Measurements from ENCODE around the gene ZNF775.

ZNF775 gene

DNA sequence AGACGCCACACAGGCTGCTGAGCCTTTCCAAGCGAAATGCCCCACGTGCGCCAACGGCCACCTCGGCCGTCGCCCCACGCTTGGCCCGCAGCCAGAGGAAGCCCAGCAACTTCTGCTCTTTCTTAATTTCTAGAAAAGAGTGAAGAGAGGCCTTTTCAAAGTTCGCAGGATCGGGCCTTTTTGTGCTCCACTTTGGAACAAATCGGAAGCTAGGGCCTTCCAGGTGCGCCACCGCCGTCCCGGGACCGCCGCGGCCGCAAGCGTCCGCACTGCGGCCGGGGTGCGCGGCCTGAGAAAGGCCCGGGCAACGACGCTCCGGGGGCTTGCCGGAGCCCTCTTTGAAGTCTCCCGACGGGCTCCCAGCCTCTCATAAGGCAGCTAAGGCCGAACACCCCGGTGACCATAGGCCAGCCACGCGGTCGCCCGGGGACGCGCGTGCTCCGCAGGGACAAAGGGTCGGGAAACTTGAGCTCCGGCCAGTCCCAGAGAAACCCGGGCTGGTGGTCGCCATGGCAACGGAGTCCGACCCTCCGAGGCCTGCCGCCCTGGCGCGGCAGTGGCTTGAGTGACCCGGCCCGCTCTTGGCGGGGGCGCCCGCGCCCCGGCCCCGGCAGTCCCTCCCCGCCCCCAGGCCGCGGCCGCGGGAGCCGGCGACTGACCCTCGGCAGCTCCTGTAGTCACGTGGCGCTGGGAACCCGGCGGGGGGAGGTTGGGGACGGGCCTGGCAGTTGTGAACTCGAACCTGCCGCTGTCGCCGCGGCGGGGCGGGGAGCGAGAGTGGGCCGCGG, 10.8 kb upstream of the ZNF775 start, which contains the start of gene REPIN1:
TSS of gene REPIN1 (plus strand) at position 727 of the 788 bp plus-strand sequence. CDS start 890 bp downstream, outside the sequence.
- Histone ChIP-seq H4K8ac (ENCODE audit: low read depth, low read length) (peak within 1 kb of the TSS; percentile 42), H3K4me3 (ENCODE audit: low read length) (peak within 1 kb of the TSS; percentile 87), H2AK5ac (ENCODE audit: low read length) (peak within 1 kb of the TSS; percentile 99), H3K23ac (ENCODE audit: low read length) (peak within 1 kb of the TSS; percentile 94), H3K79me1 (ENCODE audit: low read length) (peaks cover 16% of the 10 kb centered on the region), H3K4me2 (ENCODE audit: low read length) (peak within 1 kb of the TSS; percentile 69), H3K56ac (ENCODE audit: low read length) (peak within 1 kb of the TSS; percentile 100), H3K4me1 (ENCODE audit: control insufficient read depth, low read depth, low read length) (peaks cover 6% of the 10 kb centered on the region), H3K36me3 (ENCODE audit: control insufficient read depth, insufficient read depth, low read length) (peaks cover 3% of the 10 kb centered on the region), H3K18ac (ENCODE audit: low read length) (peak within 1 kb of the TSS; percentile 35), H3K27me3 (ENCODE audit: insufficient read depth, low read length, poor library complexity) (no peaks in the 10 kb centered on the region), H2BK5ac (ENCODE audit: low read length) (peak within 1 kb of the TSS; percentile 97), H3K27ac (ENCODE audit: low read depth, low read length) (peak within 1 kb of the TSS; percentile 79), H4K5ac (ENCODE audit: low read length) (peak within 1 kb of the TSS; percentile 71), H3K4ac (ENCODE audit: low read depth, low read length) (peak within 1 kb of the TSS; percentile 96), H2BK120ac (ENCODE audit: low read depth, low read length) (peak within 1 kb of the TSS; percentile 3), H2BK15ac (replicated peaks; ENCODE audit: low read depth) (no peak within 1 kb of the TSS), H3K79me2 (ENCODE audit: control insufficient read depth, insufficient read depth, low read length) (peaks cover 39% of the 10 kb centered on the region), H3K9ac (ENCODE audit: low read length) (peak within 1 kb of the TSS; percentile 87)
- WGBS (ENCODE audit: extremely low coverage, insufficient coverage, low lambda C conversion rate) = no CpG with 5 or more reads among the region's 85 CpGs
- peak; percentile 95 for DNase-seq

DNA sequence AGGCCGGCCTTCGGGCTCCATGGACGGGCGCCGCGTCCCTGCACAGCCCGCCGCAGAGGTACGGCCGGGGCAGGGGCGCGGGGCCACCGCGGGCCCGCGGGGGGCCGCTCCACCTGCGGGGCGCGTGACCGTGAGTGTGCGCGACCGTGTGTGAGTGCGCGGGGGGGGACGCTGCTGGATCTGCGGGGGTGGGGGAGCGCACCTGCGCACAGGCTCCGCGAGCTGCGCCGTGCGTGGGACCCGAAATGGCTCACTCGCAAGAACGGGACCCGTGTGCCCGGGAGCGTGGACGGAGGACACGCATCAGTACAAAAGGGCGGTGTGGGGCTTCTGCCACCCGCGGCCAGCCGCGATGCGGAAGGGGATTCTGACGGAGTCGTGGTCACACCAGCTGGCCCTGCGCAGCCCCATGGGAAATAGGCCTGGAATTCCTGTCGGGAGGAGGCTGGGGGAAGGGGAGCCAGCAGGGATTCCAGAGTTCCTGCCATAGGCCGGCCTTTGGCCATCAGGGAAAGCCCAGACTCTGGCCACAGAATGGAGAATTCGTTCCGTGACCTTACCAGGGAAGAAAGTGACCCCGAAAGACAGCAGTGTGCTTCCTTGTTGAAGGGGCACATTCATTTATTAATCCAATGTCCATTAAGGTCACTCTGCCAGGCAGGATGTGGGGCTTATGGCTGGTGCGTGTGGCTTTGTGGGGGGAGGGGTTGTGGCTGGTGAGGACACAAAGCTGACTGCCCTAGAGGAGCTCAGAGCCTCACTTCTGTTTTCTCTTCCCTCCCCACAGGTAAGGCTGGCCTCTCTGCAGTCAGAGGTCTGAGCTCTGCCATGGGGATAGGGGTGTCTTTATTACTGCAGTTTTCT, 10.0 kb upstream of the ZNF775 start:
- Histone ChIP-seq H2BK5ac (ENCODE audit: low read length) (peak overlapping the region; percentile 97), H2BK15ac (replicated peaks; ENCODE audit: low read depth) (no peak overlapping the region), H3K79me1 (ENCODE audit: low read length) (peaks cover 19% of the 10 kb centered on the region), H3K27ac (ENCODE audit: low read depth, low read length) (peak overlapping the region; percentile 79), H4K8ac (ENCODE audit: low read depth, low read length) (no peak overlapping the region), H3K9ac (ENCODE audit: low read length) (peak overlapping the region; percentile 87), H3K4ac (ENCODE audit: low read depth, low read length) (peak overlapping the region; percentile 96), H3K23ac (ENCODE audit: low read length) (peak overlapping the region; percentile 94), H3K18ac (ENCODE audit: low read length) (peak overlapping the region; percentile 35), H4K5ac (ENCODE audit: low read length) (peak overlapping the region; percentile 71), H3K36me3 (ENCODE audit: control insufficient read depth, insufficient read depth, low read length) (peaks cover 3% of the 10 kb centered on the region), H3K4me3 (ENCODE audit: low read length) (peak overlapping the region; percentile 87), H3K79me2 (ENCODE audit: control insufficient read depth, insufficient read depth, low read length) (peaks cover 43% of the 10 kb centered on the region), H3K56ac (ENCODE audit: low read length) (peak overlapping the region; percentile 100), H2AK5ac (ENCODE audit: low read length) (peak overlapping the region; percentile 99), H3K4me2 (ENCODE audit: low read length) (peak overlapping the region; percentile 69), H2BK120ac (ENCODE audit: low read depth, low read length) (peak overlapping the region; percentile 3), H3K27me3 (ENCODE audit: insufficient read depth, low read length, poor library complexity) (no peaks in the 10 kb centered on the region), H3K4me1 (ENCODE audit: control insufficient read depth, low read depth, low read length) (peaks cover 6% of the 10 kb centered on the region)
- peak; percentile 95 for DNase-seq
- WGBS (ENCODE audit: extremely low coverage, insufficient coverage, low lambda C conversion rate) = no CpG with 5 or more reads among the region's 58 CpGs

DNA sequence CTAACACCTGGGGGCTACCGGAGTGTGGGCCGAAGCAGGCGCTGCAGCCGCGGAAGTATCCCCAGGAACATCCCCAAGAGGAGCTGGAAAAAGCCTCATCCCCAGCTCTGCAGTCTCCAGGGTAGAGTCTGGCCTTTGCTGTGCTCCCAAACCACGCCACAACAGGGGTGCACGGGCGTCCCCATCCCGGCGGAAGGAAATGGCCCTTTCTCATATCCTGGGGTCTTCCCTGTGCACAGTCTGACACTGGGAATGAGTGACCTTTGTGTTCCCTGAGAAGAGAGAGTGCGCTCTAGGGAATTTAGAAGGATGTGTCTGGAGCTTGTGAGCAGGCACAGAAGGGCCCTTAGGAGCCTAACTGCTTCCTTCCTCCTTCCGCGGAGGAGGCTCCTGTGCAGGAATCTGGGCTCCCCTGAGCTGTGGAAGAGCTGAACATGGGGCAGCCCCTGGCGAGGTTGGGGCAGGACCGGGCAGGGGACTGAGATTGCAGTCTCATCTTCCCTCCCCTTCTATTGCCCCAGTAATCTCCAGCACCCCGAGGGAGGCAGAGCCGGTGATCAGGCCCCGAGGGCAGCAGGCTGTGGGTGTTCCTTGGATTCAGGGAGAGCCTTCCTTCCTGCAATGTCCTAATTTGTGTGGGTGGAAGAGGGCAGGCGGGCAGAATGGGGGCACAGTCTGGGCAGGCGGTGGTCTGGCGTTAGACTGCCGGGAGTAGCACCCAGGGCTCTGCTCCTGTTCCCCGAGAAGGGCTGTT, 9.2 kb upstream of the ZNF775 start:
- peak overlapping the region; percentile 99 for H2AK5ac ChIP-seq (ENCODE audit: low read length)
- peaks cover 7% of the 10 kb centered on the region for H3K4me1 ChIP-seq (ENCODE audit: control insufficient read depth, low read depth, low read length)
- peak overlapping the region; percentile 69 for H3K4me2 ChIP-seq (ENCODE audit: low read length)
- H2BK15ac ChIP-seq (replicated peaks; ENCODE audit: low read depth) = no peak overlapping the region
- H2BK120ac ChIP-seq (ENCODE audit: low read depth, low read length) = no peak overlapping the region
- WGBS (ENCODE audit: extremely low coverage, insufficient coverage, low lambda C conversion rate) = no CpG with 5 or more reads among the region's 23 CpGs
- H4K8ac ChIP-seq (ENCODE audit: low read depth, low read length) = no peak overlapping the region
- peak overlapping the region; percentile 35 for H3K18ac ChIP-seq (ENCODE audit: low read length)
- peak overlapping the region; percentile 87 for H3K4ac ChIP-seq (ENCODE audit: low read depth, low read length)
- H3K27me3 ChIP-seq (ENCODE audit: insufficient read depth, low read length, poor library complexity) = no peaks in the 10 kb centered on the region
- DNase-seq = no peak
- peak overlapping the region; percentile 100 for H3K56ac ChIP-seq (ENCODE audit: low read length)
- H3K36me3 ChIP-seq (ENCODE audit: control insufficient read depth, insufficient read depth, low read length) = peaks cover 3% of the 10 kb centered on the region
- peaks cover 43% of the 10 kb centered on the region for H3K79me2 ChIP-seq (ENCODE audit: control insufficient read depth, insufficient read depth, low read length)
- H3K23ac ChIP-seq (ENCODE audit: low read length) = peak overlapping the region; percentile 94
- peak overlapping the region; percentile 87 for H3K9ac ChIP-seq (ENCODE audit: low read length)
- peak overlapping the region; percentile 71 for H4K5ac ChIP-seq (ENCODE audit: low read length)
- peak overlapping the region; percentile 70 for H2BK5ac ChIP-seq (ENCODE audit: low read length)
- peaks cover 19% of the 10 kb centered on the region for H3K79me1 ChIP-seq (ENCODE audit: low read length)
- peak overlapping the region; percentile 87 for H3K4me3 ChIP-seq (ENCODE audit: low read length)
- peak overlapping the region; percentile 79 for H3K27ac ChIP-seq (ENCODE audit: low read depth, low read length)

DNA sequence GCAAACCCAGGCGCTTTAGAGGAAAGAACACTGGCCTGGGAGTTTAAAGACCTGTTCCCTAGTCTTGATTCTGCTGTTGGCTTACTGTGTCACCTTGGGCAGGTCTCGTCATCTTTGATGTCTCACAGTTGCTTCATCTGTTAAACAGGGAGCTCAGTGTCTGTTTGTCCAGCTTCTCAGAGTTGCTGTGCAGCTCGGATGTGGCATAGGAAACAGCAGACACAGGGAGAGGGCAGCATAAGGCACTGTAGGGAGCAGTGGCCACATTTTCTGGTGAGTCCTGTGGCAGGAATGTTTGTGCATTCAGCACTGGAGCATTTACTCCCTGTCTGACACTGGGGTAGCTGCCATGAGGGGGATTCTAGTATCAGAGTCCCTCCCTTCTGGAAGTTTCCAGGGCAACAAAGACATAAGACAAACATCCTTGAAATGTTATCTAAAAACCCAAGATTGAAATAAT, 8.5 kb upstream of the ZNF775 start:
- Histone ChIP-seq H3K79me1 (ENCODE audit: low read length) (peaks cover 19% of the 10 kb centered on the region), H3K18ac (ENCODE audit: low read length) (no peak overlapping the region), H3K4me2 (ENCODE audit: low read length) (no peak overlapping the region), H3K9ac (ENCODE audit: low read length) (peak overlapping the region; percentile 87), H4K5ac (ENCODE audit: low read length) (no peak overlapping the region), H4K8ac (ENCODE audit: low read depth, low read length) (no peak overlapping the region), H3K27ac (ENCODE audit: low read depth, low read length) (no peak overlapping the region), H3K56ac (ENCODE audit: low read length) (peak overlapping the region; percentile 100), H3K4ac (ENCODE audit: low read depth, low read length) (no peak overlapping the region), H3K4me3 (ENCODE audit: low read length) (no peak overlapping the region), H2BK5ac (ENCODE audit: low read length) (no peak overlapping the region), H3K23ac (ENCODE audit: low read length) (no peak overlapping the region), H3K27me3 (ENCODE audit: insufficient read depth, low read length, poor library complexity) (no peaks in the 10 kb centered on the region), H2AK5ac (ENCODE audit: low read length) (peak overlapping the region; percentile 85), H2BK15ac (replicated peaks; ENCODE audit: low read depth) (no peak overlapping the region), H3K79me2 (ENCODE audit: control insufficient read depth, insufficient read depth, low read length) (peaks cover 43% of the 10 kb centered on the region), H3K4me1 (ENCODE audit: control insufficient read depth, low read depth, low read length) (peaks cover 7% of the 10 kb centered on the region), H3K36me3 (ENCODE audit: control insufficient read depth, insufficient read depth, low read length) (peaks cover 3% of the 10 kb centered on the region), H2BK120ac (ENCODE audit: low read depth, low read length) (no peak overlapping the region)
- no peak for DNase-seq
- no CpG with 5 or more reads among the region's 3 CpGs for WGBS (ENCODE audit: extremely low coverage, insufficient coverage, low lambda C conversion rate)

All from mesendoderm (in vitro differentiated cells).